ENCODE measurements around the gene TM4SF5. TPM values are rescaled to one million over a fixed set of nuclear protein-coding genes. Genes with fewer than 3 reads are reported as not detected.

TM4SF5 gene
- under 1 TPM in 1 of 12 donors, not detected in 11; 0.43 TPM for polyA plus RNA-seq (ENCODE audit: insufficient read length in 12 of 12)
- long read RNA-seq, donor 1, transcript TM4SF5-201 (5 exons, 708 nt), result major isoform, 16 of 21 reads
- long read RNA-seq, donor 1, partial matches to known transcripts, result 5 of 21 reads
- long read RNA-seq, donor 1, other reads (novel, unspliced or antisense), result 0 of 21 reads
- long read RNA-seq, donor 2, result 0 reads
- long read RNA-seq, donor 3, result 0 reads
- long read RNA-seq, donor 4, result 0 reads
- long read RNA-seq, donor 5, result 0 reads
- long read RNA-seq, donor 6, result 0 reads
- long read RNA-seq, donor 7, result 0 reads
- long read RNA-seq, donor 8, result 0 reads
- long read RNA-seq, donor 9, result 0 reads
- long read RNA-seq, donor 10, result 0 reads
- long read RNA-seq, donor 11, result 0 reads

GRCh38 chr17:4771519-4772234, at the start of gene TM4SF5:
Gene TM4SF5, plus strand, starts transcription at chr17:4771886. Its CDS starts 37 bp downstream, at chr17:4771923.
- no peak for DNase-seq

GRCh38 chr17:4722678-4723240, 48.9 kb upstream of the TM4SF5 start:
- DNase-seq, result no peak

- DNase-seq, result no peak
Observed at GRCh38 chr17:4724650-4725049, 47.0 kb upstream of the TM4SF5 start.

GRCh38 chr17:4725646-4726310, 45.9 kb upstream of the TM4SF5 start:
- DNase-seq, result no peak

- DNase-seq, result no peak
Observed at GRCh38 chr17:4728124-4728523, 43.6 kb upstream of the TM4SF5 start.

GRCh38 chr17:4733073-4733531, 38.6 kb upstream of the TM4SF5 start:
- DNase-seq, result no peak

- no peak for DNase-seq
Observed at GRCh38 chr17:4734857-4735475, 36.7 kb upstream of the TM4SF5 start.

- DNase-seq, result no peak
Observed at GRCh38 chr17:4735876-4736651, 35.6 kb upstream of the TM4SF5 start.

- DNase-seq, result no peak
Observed at GRCh38 chr17:4738136-4739121, 33.3 kb upstream of the TM4SF5 start.

- DNase-seq, result no peak
Observed at GRCh38 chr17:4739122-4740024, 32.3 kb upstream of the TM4SF5 start, which contains the start of the genes CXCL16 and ZMYND15. Gene CXCL16, minus strand, starts transcription at chr17:4739928. Its CDS starts 589 bp downstream, at chr17:4739339. Gene ZMYND15, plus strand, starts transcription at chr17:4739833. Its CDS starts 716 bp downstream, at chr17:4740549.

GRCh38 chr17:4740025-4740351, 31.7 kb upstream of the TM4SF5 start:
- no peak for DNase-seq

GRCh38 chr17:4740584-4740983, 31.1 kb upstream of the TM4SF5 start:
- no peak for DNase-seq

GRCh38 chr17:4741544-4741943, 30.1 kb upstream of the TM4SF5 start:
- DNase-seq, result no peak

GRCh38 chr17:4742133-4742532, 29.6 kb upstream of the TM4SF5 start:
- no peak for DNase-seq

GRCh38 chr17:4742629-4743028, 29.1 kb upstream of the TM4SF5 start:
- no peak for DNase-seq

GRCh38 chr17:4743216-4743615, 28.5 kb upstream of the TM4SF5 start:
- no peak for DNase-seq

- DNase-seq, result no peak
Observed at GRCh38 chr17:4743898-4744297, 27.8 kb upstream of the TM4SF5 start.

Measured in muscle of arm (tissue), 14 donors.